Measurements from ENCODE around the gene SORBS1. TPM values are rescaled to one million over a fixed set of nuclear protein-coding genes. Genes with fewer than 3 reads are reported as not detected.
"Not testable (repeated sequence)": the region's sequence is repeated elsewhere in the genome, so short reads cannot be mapped to it uniquely, and the experiment has no call there.

The SORBS1 gene
- polyA plus RNA-seq, 1 experiment = 0.40 TPM

DNA sequence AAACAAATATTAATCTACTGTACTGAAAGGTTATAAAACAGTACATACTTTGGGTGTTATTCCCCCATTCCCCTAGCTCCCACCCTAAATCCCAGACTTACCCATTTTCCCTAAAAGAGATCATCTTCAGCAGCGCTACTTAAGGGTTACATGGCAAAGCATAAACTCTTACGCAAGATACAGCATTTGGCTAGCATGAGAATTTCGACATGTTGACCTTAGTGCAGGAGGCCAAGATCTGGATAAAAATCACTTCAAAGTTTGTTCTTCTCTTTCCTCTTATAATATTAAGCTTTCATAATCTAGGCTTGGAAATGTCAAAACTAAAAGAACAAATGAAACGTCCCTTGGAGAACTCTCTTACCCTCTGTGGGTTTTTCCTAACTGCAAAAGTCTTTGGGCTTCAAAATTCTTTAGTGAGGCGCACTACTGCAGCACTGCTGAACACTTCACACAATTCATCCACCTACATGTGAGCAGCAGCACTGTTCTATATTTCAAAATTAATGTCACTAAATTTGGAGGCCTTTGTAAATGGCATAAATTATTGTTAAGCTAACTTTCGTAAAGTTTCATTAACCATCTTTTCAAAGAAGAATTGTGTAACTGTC lies 210.8 kb downstream of the SORBS1 start:
- no peak overlapping the region for H3K27ac ChIP-seq (ENCODE audit: low read depth, low read length)
- no peak for DNase-seq (ENCODE audit: low read depth, low spot score)
- CTCF ChIA-PET = interaction anchor here (0.9 to 3.3 kb wide), 7 partner anchors 9 to 107 kb away, joined by 3 to 15 read pairs (median 5); no protein-coding TSS in a partner anchor
- H3K4me3 ChIP-seq (ENCODE audit: low read depth, low read length) = no peak overlapping the region
- H3K9me3 ChIP-seq (ENCODE audit: control insufficient read depth, insufficient read depth, low read length) = no peaks in the 10 kb centered on the region
- TF ChIP-seq, protein P1, sequence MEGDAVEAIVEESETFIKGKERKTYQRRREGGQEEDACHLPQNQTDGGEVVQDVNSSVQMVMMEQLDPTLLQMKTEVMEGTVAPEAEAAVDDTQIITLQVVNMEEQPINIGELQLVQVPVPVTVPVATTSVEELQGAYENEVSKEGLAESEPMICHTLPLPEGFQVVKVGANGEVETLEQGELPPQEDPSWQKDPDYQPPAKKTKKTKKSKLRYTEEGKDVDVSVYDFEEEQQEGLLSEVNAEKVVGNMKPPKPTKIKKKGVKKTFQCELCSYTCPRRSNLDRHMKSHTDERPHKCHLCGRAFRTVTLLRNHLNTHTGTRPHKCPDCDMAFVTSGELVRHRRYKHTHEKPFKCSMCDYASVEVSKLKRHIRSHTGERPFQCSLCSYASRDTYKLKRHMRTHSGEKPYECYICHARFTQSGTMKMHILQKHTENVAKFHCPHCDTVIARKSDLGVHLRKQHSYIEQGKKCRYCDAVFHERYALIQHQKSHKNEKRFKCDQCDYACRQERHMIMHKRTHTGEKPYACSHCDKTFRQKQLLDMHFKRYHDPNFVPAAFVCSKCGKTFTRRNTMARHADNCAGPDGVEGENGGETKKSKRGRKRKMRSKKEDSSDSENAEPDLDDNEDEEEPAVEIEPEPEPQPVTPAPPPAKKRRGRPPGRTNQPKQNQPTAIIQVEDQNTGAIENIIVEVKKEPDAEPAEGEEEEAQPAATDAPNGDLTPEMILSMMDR (IDR thresholded peaks at IDR 0.05; ENCODE audit: low read depth, low read length) = no peak
- no peaks in the 10 kb centered on the region for H3K27me3 ChIP-seq (ENCODE audit: control insufficient read depth, insufficient read depth, low read length)
- POLR2A ChIA-PET = no interaction called here

DNA sequence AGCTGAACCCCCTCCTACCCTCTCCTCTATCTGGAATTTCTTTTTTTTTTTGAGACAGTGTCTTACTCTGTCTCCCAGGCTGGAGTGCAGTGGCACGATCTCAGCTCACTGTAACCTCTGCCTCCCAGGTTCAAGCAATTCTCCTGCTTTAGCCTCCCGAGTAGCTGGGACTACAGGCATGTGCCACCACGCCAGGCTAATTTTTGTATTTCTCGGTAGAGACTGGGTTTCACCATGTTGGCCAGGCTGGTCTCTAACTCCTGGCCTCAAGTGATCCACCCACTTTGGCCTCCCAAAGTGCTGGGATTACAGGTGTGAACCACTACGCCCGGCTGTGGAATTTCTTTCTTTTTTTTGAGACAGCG lies 213.8 kb downstream of the SORBS1 start:
- POLR2A ChIA-PET; DNase-seq (ENCODE audit: low read depth, low spot score); H3K27ac ChIP-seq (ENCODE audit: low read depth, low read length); H3K9me3 ChIP-seq (ENCODE audit: control insufficient read depth, insufficient read depth, low read length); H3K27me3 ChIP-seq (ENCODE audit: control insufficient read depth, insufficient read depth, low read length); H3K4me3 ChIP-seq (ENCODE audit: low read depth, low read length): not testable (repeated sequence)
- CTCF ChIA-PET = interaction anchor here (2.6 to 2.9 kb wide), 2 partner anchors 15 to 101 kb away, joined by 13 to 14 read pairs; no protein-coding TSS in a partner anchor

DNA sequence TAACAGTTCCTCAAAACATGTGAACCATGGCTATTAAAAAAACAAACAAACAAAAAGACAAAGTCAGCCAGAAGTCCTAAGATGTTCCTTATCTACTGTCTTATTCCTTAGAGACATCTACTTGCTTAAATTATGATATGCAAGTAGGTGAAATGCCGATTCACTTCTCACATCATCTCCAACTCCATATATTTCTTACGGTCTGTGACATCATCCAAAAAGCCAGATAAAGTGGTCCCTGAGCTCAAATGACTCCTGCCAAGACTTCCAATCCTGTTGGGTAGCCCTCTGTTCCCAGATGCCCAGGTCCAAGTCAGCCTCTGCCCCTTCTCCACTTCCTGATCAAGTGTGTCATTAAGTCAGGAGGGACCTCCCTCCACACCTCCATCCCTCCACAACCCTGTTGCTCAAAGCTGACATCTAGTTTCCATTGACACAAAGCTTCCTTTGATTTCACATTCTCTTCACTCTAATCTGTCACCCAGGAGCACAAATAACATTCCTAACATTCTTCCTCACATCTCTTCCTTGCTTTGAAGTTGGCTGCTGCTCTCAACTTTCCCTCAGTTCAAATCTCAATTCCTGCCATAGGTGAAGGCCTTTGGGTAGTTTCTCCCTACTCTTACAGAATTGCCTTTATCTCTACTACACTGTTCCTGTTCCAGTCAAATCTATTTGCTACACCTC lies 214.3 kb downstream of the SORBS1 start:
- ChIA-PET POLR2A (no interaction called here), CTCF (interaction anchor here (1.3 to 2.9 kb wide), 3 partner anchors 15 to 101 kb away, joined by 4 to 14 read pairs (median 13); no protein-coding TSS in a partner anchor)
- no peak for DNase-seq (ENCODE audit: low read depth, low spot score)
- Histone ChIP-seq H3K9me3 (ENCODE audit: control insufficient read depth, insufficient read depth, low read length) (no peaks in the 10 kb centered on the region), H3K27ac (ENCODE audit: low read depth, low read length) (no peak overlapping the region), H3K27me3 (ENCODE audit: control insufficient read depth, insufficient read depth, low read length) (no peaks in the 10 kb centered on the region), H3K4me3 (ENCODE audit: low read depth, low read length) (no peak overlapping the region)
- TF ChIP-seq, protein P1 (IDR thresholded peaks at IDR 0.05; ENCODE audit: low read depth, low read length) = no peak

DNA sequence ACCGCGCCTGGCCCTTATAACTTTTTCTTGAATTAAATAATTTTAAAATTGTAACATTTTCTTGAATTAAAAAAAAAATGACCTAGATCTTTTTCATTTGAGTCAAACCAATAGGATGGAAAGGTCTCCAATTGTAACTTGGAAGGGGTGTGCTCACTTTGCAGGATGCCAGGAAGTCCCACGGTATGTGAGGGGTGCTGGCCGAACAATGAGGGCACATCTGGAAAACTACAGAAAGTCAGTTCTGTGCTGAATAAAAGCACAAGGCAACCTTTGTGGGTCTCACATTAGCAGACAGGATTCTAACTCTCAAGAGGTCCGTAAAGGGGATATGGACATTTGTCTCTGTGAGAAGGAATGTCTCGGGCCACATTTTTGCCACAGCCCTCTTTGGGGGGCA lies 217.6 kb downstream of the SORBS1 start:
- POLR2A ChIA-PET = no interaction called here
- Histone ChIP-seq H3K27me3 (ENCODE audit: control insufficient read depth, insufficient read depth, low read length) (no peaks in the 10 kb centered on the region), H3K9me3 (ENCODE audit: control insufficient read depth, insufficient read depth, low read length) (no peaks in the 10 kb centered on the region), H3K27ac (ENCODE audit: low read depth, low read length) (no peak overlapping the region), H3K4me3 (ENCODE audit: low read depth, low read length) (no peak overlapping the region)
- TF ChIP-seq, protein P1 (IDR thresholded peaks at IDR 0.05; ENCODE audit: low read depth, low read length) = no peak
- CTCF ChIA-PET = no interaction called here
- DNase-seq (ENCODE audit: low read depth, low spot score) = no peak

DNA sequence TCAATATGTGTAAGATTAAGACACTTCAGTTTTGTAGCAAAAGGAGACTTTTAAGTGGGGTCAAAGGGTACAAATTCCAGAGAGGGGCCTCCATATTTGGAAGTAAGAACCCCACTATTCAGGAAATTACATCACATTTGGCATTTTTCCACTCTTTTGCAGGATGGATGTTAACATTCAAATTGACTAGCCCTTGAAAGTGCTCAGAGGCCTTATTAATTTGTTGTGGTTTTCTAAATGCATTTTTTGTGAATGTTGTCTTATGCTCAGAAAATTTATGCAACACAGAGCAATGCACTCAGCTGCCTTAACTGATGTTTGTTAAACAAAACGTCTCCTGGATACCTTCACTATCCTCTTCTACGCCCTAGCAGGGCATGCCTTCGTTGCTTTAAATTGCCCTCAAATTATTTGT lies 219.4 kb downstream of the SORBS1 start:
- Histone ChIP-seq H3K9me3 (ENCODE audit: control insufficient read depth, insufficient read depth, low read length) (no peaks in the 10 kb centered on the region), H3K27ac (ENCODE audit: low read depth, low read length) (no peak overlapping the region), H3K27me3 (ENCODE audit: control insufficient read depth, insufficient read depth, low read length) (no peaks in the 10 kb centered on the region), H3K4me3 (ENCODE audit: low read depth, low read length) (no peak overlapping the region)
- ChIA-PET POLR2A (interaction anchor here (0.7 to 1.3 kb wide), 3 partner anchors 16 to 51 kb away, joined by 4 to 7 read pairs (median 4); partner anchors contain the start of gene PDLIM1), CTCF (interaction anchor here (1.1 to 3.6 kb wide), 2 partner anchors 23 to 95 kb away, joined by 3 to 18 read pairs; no protein-coding TSS in a partner anchor)
- no peak for DNase-seq (ENCODE audit: low read depth, low spot score)
- TF ChIP-seq, protein P1 (IDR thresholded peaks at IDR 0.05; ENCODE audit: low read depth, low read length) = no peak
